ENCODE results near the gene SF3A2.

The SF3A2 gene

GRCh38 chr19:2227415-2228156 is 9.0 kb upstream of the SF3A2 start:
- peak; percentile 42 for DNase-seq

GRCh38 chr19:2228157-2229030 is 8.2 kb upstream of the SF3A2 start:
- no peak for DNase-seq

GRCh38 chr19:2229103-2230032 is 7.3 kb upstream of the SF3A2 start:
- no peak for DNase-seq

- no peak for DNase-seq
These were observed 6.5 kb upstream of the SF3A2 start for GRCh38 chr19:2230033-2230531.

- DNase-seq, result no peak
These were observed 5.7 kb upstream of the SF3A2 start for GRCh38 chr19:2230807-2231533.

GRCh38 chr19:2231621-2232221 is 4.9 kb upstream of the SF3A2 start:
- DNase-seq, result no peak

- DNase-seq, result no peak
These were observed 4.1 kb upstream of the SF3A2 start for GRCh38 chr19:2232286-2233151.

- no peak for DNase-seq
These were observed 2.9 kb upstream of the SF3A2 start for GRCh38 chr19:2233601-2234280.

GRCh38 chr19:2234996-2235380 is 1.6 kb upstream of the SF3A2 start:
- no peak for DNase-seq

- no peak for DNase-seq
These were observed 1.1 kb upstream of the SF3A2 start for GRCh38 chr19:2235381-2236063.

- DNase-seq, result no peak
These were observed 635 bp upstream of the SF3A2 start for GRCh38 chr19:2236064-2236313.

GRCh38 chr19:2237051-2237868 is 636 bp downstream of the SF3A2 start:
- DNase-seq, result no peak

- no peak for DNase-seq
These were observed 1.2 kb downstream of the SF3A2 start for GRCh38 chr19:2237869-2238153.

GRCh38 chr19:2239173-2239572 is 2.5 kb downstream of the SF3A2 start:
- no peak for DNase-seq

- DNase-seq, result peak; percentile 41
These were observed 3.4 kb downstream of the SF3A2 start for GRCh38 chr19:2239771-2240770.

- no peak for DNase-seq
These were observed 4.5 kb downstream of the SF3A2 start for GRCh38 chr19:2240881-2241760.

- DNase-seq, result no peak
These were observed 5.5 kb downstream of the SF3A2 start for GRCh38 chr19:2242092-2242537.
